Glutamatergic neuron (in vitro differentiated cells): ENCODE measurements around the gene PHACTR3. TPM values are rescaled to one million over a fixed set of nuclear protein-coding genes. Genes with fewer than 3 reads are reported as not detected.

ENCODE experiments used
- DNase-seq: peaks from one replicate; pipeline ENCODE4 v3.0.0; 2022
- H3K27ac Mint-ChIP-seq: one replicate; pipeline ENCODE4 v1.8.0; 2020; ENCODE audit warnings: mild to moderate bottlenecking, mixed read lengths, inconsistent platforms; ENCODE audit not compliant: unreplicated experiment
- H3K27me3 Mint-ChIP-seq: one replicate; pipeline ENCODE4 v1.8.0; 2020; ENCODE audit warnings: mild to moderate bottlenecking, moderate library complexity, mixed read lengths, inconsistent platforms; ENCODE audit not compliant: unreplicated experiment
- H3K36me3 Mint-ChIP-seq: one replicate; pipeline ENCODE4 v1.8.0; 2020; ENCODE audit warnings: mild to moderate bottlenecking, mixed read lengths, inconsistent platforms; ENCODE audit not compliant: unreplicated experiment
- H3K4me1 Mint-ChIP-seq: one replicate; pipeline ENCODE4 v1.8.0; 2020; ENCODE audit warnings: mild to moderate bottlenecking, low read depth, mixed read lengths, inconsistent platforms; ENCODE audit not compliant: unreplicated experiment
- H3K4me3 Mint-ChIP-seq: one replicate; pipeline ENCODE4 v1.8.0; 2020; ENCODE audit warnings: mild to moderate bottlenecking, mixed read lengths, inconsistent platforms; ENCODE audit not compliant: unreplicated experiment
- H3K9me3 Mint-ChIP-seq: one replicate; pipeline ENCODE4 v1.8.0; 2020; ENCODE audit warnings: mild to moderate bottlenecking, moderate library complexity, mixed read lengths, inconsistent platforms; ENCODE audit not compliant: unreplicated experiment
- CTCF ChIP-seq: fragments of 200-600 bp; sonication (generic); IDR thresholded peaks from one replicate; pipeline ENCODE4 v1.5.0; 2021; ENCODE audit not compliant: partially characterized antibody, unreplicated experiment
- total RNA-seq: library from RNA; stranded (reverse); fragmentation: NEBNext Ultra II Directional; extraction: Animal tissue kit (Norgen Biotek cat#: 25700); gene quantifications from one replicate; pipeline ENCODE4 v1.2.1, GENCODE V29; 2021; ENCODE audit not compliant: unreplicated experiment

The PHACTR3 gene
- total RNA-seq, 1 donor from 2014 or later, result 37.0 TPM

DNA sequence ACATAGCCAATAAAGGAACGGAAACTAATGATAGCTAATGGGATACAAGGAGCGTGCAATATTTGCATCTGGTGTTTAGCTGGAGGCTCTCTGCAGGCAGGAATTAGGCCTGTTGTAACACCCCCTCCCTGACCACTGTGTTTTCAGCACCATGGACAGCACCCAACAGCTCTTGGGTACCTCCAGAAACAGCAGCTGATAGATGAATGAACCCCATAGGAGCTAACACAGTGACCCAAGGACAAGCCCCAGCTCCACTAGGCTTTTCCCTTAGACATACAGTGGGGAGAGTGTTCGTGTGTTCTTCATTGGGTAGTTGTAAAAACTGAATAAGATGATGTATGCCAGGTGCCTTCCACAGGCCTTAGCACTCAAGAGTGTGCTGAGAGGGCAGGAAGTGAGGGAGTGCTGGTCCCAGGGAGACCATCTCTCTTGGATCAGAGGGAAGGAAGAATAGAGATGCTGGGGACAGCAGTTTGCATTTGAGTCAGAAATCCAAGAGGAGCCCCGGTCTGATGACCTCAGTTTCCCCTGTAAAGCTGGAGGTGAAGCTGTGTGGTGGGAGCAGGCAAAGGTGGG, 161.3 kb downstream of the PHACTR3 start:
- Mint-ChIP-seq H3K9me3 (peaks cover 2% of the 10 kb centered on the region), H3K4me1 (no peaks in the 10 kb centered on the region), H3K36me3 (peaks cover 16% of the 10 kb centered on the region), H3K4me3 (no peak overlapping the region), H3K27me3 (peaks cover 10% of the 10 kb centered on the region), H3K27ac (no peak overlapping the region)
- no peak for DNase-seq
- no peak for TF ChIP-seq CTCF

DNA sequence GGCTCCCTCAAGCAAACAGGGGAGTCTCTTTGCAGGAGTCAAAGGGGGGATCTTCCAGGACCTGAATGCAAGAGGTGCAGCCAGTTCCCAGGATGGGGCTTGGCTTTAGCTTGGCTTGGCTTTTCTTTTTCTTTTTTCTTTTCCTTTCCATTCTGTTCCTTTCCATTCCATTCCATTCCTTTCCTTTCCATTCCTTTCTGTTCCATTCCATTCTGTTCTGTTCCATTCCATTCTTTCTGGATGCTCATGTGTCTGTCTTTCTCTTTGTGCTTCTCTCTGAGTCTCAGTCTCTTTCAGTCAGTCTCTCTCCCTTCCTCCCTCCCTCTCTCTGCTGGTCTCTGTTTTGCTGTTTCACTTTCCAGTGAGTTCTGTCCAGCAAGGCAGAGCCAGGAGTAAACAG, 163.3 kb downstream of the PHACTR3 start:
- Mint-ChIP-seq H3K4me1 (peaks cover 13% of the 10 kb centered on the region), H3K9me3 (peaks cover 6% of the 10 kb centered on the region), H3K4me3 (no peak overlapping the region), H3K27ac (no peak overlapping the region), H3K27me3 (peaks cover 13% of the 10 kb centered on the region), H3K36me3 (peaks cover 21% of the 10 kb centered on the region)
- TF ChIP-seq CTCF, result no peak
- no peak for DNase-seq

GRCh38 chr20:59770270-59770669, 165.9 kb downstream of the PHACTR3 start:
- H3K27ac Mint-ChIP-seq, result no peak overlapping the region
- peaks cover 22% of the 10 kb centered on the region for H3K27me3 Mint-ChIP-seq
- no peak for DNase-seq
- H3K9me3 Mint-ChIP-seq, result peaks cover 9% of the 10 kb centered on the region
- no peak overlapping the region for H3K4me3 Mint-ChIP-seq
- H3K36me3 Mint-ChIP-seq, result peaks cover 29% of the 10 kb centered on the region
- TF ChIP-seq CTCF, result no peak
- peaks cover 23% of the 10 kb centered on the region for H3K4me1 Mint-ChIP-seq

DNA sequence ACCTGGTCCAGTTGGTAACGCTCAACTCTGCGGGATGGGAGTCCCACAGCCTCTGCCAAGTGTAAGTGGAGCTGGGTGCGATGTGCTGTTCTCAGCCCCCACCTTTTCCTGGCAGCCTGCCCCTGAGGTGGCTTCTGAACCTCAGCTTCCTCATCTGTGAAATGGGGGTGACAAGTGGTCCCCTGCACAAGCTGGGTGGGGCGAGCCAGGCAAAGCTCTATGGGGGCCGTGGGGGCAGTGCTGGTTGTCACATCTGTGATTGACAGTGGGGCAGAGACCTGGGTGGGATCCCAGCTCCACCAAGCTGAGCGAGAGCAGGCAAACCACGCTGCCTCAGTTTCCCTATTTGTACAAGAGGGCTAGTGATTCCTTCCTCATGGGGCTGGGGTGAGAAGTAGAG, 166.5 kb downstream of the PHACTR3 start:
- Mint-ChIP-seq H3K4me3 (no peak overlapping the region), H3K27me3 (peaks cover 21% of the 10 kb centered on the region), H3K4me1 (peaks cover 23% of the 10 kb centered on the region), H3K27ac (no peak overlapping the region), H3K9me3 (peaks cover 9% of the 10 kb centered on the region), H3K36me3 (peaks cover 26% of the 10 kb centered on the region)
- no peak for DNase-seq
- TF ChIP-seq CTCF, result no peak

DNA sequence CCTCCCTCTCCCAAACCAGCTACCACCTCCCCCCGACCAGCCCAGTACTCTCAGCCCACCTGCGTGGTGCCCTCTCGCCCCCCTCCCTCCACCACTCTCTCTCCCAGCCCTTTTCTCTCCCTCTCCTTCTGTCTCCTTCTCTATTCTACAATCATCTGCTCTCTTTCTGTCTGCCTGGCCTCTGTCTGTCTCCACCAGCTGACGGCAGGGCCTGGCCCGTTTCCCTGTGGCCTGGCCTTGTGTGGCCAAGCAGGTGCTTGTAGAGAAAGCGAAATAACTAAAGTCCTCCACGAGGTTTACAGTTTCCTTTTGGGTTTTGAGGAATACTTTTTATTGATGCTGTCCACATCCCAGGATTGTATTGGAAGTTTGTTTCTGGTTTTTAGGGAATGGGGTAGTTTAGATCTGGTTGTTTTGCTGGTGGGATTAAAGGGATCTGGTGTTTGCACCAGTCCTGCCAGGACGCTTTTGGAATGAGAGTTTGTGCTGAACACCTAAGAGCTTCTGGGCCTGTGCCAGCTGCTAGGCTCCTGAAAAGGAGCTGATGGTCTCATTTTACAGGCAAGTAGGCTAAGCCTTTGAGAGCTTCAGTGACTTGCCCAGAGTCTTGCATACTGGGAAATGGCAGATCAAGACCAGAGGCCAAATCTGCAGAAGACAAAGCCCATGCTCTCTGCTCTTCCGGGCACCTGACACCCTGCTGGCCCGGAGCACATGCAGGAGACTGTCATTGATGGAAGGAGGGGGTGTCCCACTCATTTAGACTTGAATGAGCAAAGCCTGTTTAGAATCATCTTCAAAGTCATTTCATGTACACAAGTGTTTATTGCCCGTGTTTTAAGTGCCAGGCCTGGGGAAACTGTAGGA, 167.4 kb downstream of the PHACTR3 start:
- no peak overlapping the region for H3K27ac Mint-ChIP-seq
- no peak overlapping the region for H3K4me3 Mint-ChIP-seq
- TF ChIP-seq CTCF, result no peak
- peaks cover 21% of the 10 kb centered on the region for H3K27me3 Mint-ChIP-seq
- H3K36me3 Mint-ChIP-seq, result peaks cover 22% of the 10 kb centered on the region
- DNase-seq, result no peak
- H3K4me1 Mint-ChIP-seq, result peaks cover 24% of the 10 kb centered on the region
- H3K9me3 Mint-ChIP-seq, result peaks cover 9% of the 10 kb centered on the region
